Neuron (in vitro differentiated cells): ENCODE measurements around the gene PDZD2.

Source experiments
- H2AFZ ChIP-seq: one replicate; pipeline ENCODE4 v1.6.1; 2013; ENCODE audit warnings: low read depth, mild to moderate bottlenecking, inconsistent platforms, low read length, moderate library complexity
- H3K27me3 ChIP-seq: one replicate; pipeline ENCODE4 v1.6.1; 2013; ENCODE audit warnings: low read length; ENCODE audit not compliant: insufficient read depth
- H3K36me3 ChIP-seq: one replicate; pipeline ENCODE4 v1.6.1; 2013; ENCODE audit warnings: low read length; ENCODE audit not compliant: insufficient read depth
- H3K4me1 ChIP-seq: one replicate; pipeline ENCODE4 v1.6.1; 2013; ENCODE audit warnings: low read length; ENCODE audit not compliant: insufficient read depth
- H3K4me3 ChIP-seq: 2 replicates; pipeline ENCODE4 v1.5.1; 2013; ENCODE audit warnings: mild to moderate bottlenecking, low read length, moderate library complexity
- H3K9me3 ChIP-seq: one replicate; pipeline ENCODE4 v1.6.1; 2013; ENCODE audit warnings: low read length

Gene PDZD2

DNA sequence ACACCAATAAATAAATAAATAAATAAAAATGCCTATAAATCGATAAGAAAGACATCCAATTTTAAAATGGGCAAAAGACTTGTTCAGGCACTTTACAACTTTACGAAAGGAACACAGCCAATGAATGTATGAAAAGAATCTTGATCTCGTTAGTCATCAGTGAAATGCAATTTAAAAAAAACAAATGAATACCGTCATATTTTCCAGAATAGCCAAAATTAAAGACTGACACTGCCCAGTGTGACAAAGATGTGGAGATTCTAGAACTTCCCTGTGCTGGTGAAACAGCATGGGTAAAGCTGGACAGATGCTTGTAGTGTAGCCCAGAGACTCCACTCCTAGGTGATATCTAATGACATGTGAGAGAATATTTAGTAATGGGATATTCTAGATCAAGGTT lies 408.1 kb downstream of the PDZD2 start:
- Histone ChIP-seq H3K4me1 (peaks cover 12% of the 10 kb centered on the region), H2AFZ (no peak overlapping the region), H3K27me3 (no peaks in the 10 kb centered on the region), H3K36me3 (no peaks in the 10 kb centered on the region), H3K4me3 (no peak overlapping the region), H3K9me3 (no peaks in the 10 kb centered on the region)

DNA sequence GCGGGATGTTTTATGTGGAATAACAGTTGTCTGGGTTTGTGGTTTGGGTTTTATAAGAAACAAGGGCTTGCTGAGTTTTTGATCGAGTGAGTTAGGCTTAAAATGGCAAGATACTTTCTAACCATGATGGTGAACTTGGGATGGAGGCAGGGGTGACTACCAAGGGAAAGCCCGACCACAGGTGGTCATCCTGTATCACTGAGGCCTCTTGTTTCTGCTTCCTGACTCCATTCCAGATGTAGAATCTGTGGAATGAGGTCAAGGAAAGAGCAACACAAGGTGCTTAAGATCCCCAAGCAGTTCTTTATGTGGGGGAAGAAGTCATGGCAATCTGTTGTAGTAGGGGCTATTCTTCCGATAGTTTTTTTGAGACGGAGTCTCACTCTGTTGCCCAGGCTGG lies 412.9 kb downstream of the PDZD2 start:
- H2AFZ ChIP-seq = no peak overlapping the region
- H3K4me3 ChIP-seq = no peak overlapping the region
- H3K27me3 ChIP-seq = no peaks in the 10 kb centered on the region
- H3K9me3 ChIP-seq = no peaks in the 10 kb centered on the region
- H3K36me3 ChIP-seq = no peaks in the 10 kb centered on the region
- peaks cover 7% of the 10 kb centered on the region for H3K4me1 ChIP-seq

DNA sequence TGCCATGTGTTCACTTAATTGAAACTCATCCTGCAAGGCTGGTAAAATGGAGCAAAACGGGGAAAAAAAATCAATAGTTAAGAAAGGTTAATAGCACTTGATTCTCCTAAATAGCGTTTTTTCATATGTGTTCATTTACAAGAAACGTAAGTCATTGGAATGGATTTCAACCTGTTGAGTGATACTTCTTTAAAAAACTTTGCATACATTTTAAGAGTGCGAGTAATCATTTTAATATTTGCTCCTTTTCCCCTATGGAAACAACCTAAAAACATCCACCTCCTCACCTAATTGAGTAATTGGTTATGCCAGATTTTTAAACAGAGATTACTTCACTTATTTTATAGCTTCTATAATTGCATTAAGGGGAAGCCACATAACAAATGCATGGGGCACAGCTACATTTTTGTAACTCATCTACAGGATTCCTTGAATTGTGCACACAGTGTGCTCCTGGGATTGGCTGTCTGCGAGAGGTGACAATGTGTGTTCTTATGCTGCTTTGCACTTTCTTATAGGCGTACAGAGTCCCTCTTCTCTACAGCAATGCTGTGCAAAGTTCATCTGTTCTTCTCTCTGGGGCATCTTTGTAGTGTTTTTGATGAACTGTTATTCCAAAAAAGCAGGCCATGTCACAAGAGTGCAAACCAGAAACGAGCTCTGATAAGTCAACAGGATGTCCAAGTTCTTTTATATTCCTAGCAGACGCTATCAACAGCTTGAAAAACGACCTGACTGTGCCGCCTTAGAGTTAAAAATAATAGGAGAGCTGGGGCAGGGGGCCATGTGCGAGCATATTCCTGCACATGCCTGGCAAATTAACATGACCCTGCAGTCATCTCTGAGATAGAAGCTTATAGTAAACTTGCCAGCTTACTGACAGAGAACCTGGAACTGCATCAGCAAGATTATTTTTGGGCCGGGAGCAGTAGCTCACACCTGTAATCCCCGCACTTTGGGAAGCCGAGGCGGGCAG lies 417.2 kb downstream of the PDZD2 start:
- no peaks in the 10 kb centered on the region for H3K36me3 ChIP-seq
- H3K4me3 ChIP-seq = no peak overlapping the region
- H3K9me3 ChIP-seq = peaks cover 4% of the 10 kb centered on the region
- H2AFZ ChIP-seq = no peak overlapping the region
- H3K27me3 ChIP-seq = no peaks in the 10 kb centered on the region
- peaks cover 7% of the 10 kb centered on the region for H3K4me1 ChIP-seq

DNA sequence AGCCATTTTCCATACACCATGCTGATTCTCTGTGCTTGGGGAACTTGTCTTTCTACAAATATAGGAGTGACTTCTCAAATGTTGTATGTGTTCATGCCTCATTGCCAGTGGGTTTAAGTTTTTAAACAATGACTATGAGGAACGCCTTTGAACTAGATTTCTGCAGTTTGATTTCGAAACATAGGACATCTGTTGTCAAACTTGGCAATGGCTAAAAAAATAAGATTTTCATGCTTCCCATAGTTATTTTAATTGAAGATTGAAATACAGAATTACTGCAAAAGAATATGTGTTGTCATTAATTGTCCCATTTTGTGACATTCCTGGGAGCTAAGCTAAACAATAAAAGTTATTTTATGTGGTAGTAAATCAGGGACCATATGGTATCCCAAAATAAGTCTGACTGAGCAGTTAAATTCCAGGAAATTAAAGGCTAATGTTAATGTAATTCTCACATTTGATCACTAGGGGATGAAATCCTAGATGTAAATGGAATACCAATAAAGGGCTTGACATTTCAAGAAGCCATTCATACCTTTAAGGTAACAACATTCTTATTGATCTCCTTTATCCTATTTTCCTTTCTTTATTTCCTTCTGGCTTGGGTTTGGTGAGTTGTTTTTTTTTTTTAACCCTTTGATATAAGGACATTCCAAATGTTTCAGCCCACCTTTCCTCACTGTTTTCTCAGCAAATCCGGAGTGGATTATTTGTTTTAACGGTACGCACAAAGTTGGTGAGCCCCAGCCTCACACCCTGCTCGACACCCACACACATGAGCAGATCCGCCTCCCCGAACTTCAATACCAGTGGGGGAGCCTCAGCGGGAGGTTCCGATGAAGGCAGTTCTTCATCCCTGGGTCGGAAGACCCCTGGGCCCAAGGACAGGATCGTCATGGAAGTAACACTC lies 418.5 kb downstream of the PDZD2 start:
- Histone ChIP-seq H3K27me3 (no peaks in the 10 kb centered on the region), H2AFZ (no peak overlapping the region), H3K9me3 (peaks cover 5% of the 10 kb centered on the region), H3K4me1 (peaks cover 7% of the 10 kb centered on the region), H3K4me3 (no peak overlapping the region), H3K36me3 (no peaks in the 10 kb centered on the region)

DNA sequence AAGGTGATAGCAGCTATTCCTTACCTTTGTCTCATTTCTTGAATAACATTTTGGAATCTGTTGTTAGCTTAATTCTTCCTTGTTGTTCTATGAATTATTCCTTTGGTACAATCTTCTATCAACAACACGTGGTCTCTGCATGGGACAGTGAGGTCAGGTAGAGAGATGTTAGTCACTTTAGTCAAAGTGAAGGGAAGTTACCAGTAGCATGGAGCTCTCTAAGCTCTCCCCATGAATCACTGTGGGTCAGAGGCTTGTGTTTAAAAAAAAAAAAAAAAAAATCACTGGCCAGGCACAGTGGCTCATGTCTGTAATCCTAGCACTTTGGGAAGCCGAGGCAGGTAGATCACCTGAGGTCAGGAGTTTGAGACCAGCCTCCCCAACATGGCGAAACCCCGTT lies 419.2 kb downstream of the PDZD2 start:
- peaks cover 5% of the 10 kb centered on the region for H3K9me3 ChIP-seq
- H3K27me3 ChIP-seq = no peaks in the 10 kb centered on the region
- no peaks in the 10 kb centered on the region for H3K36me3 ChIP-seq
- no peak overlapping the region for H3K4me3 ChIP-seq
- H2AFZ ChIP-seq = no peak overlapping the region
- peaks cover 7% of the 10 kb centered on the region for H3K4me1 ChIP-seq

DNA sequence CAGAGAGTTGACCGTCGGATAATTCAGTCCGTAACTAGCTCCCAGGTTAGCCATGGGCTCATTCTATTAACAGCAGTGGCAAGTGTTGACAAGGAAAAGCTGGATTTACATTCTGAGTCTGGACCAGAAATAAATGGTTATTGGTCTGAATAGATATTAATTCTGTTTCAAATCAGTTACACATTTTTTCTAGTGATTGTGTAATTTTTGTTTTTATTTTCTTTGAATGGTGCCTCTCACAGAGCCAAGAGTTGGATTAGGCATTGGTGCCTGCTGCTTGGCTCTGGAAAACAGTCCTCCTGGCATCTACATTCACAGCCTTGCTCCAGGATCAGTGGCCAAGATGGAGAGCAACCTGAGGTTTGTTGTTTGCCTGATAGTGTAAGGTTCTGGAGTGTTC lies 420.1 kb downstream of the PDZD2 start:
- Histone ChIP-seq H3K9me3 (peaks cover 5% of the 10 kb centered on the region), H3K4me3 (no peak overlapping the region), H2AFZ (no peak overlapping the region), H3K36me3 (no peaks in the 10 kb centered on the region), H3K4me1 (peaks cover 7% of the 10 kb centered on the region), H3K27me3 (no peaks in the 10 kb centered on the region)

DNA sequence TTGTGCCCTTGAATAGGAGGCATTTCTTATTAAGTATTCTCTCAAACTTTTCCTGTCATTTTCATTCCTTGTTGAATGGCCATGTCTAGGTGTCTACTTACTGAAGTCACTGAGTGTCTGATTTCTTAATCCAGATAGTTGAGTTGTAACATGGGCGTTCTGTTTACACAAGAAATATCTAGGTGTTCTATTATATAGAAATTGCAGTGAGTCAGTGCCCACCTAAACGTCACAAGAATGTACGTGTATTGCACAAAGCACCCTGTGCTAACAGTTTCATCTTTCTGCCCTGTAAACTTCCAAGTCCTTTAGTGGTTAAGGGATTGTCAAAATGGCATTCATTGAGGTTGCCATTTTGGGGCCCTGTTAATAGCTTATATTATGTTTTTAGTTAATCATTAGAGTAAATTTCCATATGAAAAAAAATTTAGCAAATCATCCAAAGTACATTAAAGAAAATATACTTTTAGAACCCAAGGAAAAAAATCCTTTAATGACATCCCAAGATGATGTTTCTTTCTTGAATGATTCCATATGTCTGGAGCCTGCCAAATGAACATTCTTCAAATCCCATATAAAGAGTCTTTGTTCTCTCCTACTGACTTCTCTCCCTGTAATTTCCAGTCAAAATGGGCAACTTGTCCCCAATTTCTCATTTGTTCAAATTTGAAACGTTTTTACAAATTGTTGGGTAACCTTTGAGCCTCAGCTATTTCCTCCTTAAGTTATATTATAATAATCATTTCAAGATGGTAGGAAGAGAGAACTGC lies 421.0 kb downstream of the PDZD2 start:
- Histone ChIP-seq H2AFZ (no peak overlapping the region), H3K4me1 (peaks cover 7% of the 10 kb centered on the region), H3K27me3 (no peaks in the 10 kb centered on the region), H3K36me3 (no peaks in the 10 kb centered on the region), H3K9me3 (peaks cover 5% of the 10 kb centered on the region), H3K4me3 (no peak overlapping the region)

DNA sequence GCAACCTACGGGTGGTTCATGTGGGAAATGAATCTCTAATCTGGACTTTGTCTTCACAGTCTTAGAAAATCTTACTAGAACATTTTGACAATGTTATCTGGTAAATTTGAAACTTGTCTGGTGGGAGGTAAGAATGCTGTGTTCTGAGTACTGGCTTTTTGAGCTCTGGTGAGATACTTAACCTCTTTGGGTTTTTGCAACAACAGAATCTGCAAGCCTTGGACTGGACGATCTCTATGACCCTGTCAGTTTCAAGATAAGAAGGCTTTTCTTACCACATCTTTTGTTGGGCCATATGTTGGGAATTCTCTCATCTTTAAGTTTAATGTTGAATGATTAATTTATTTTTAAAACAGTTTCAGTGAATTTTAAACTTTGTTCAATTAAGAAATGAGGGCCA lies 422.3 kb downstream of the PDZD2 start:
- peaks cover 5% of the 10 kb centered on the region for H3K9me3 ChIP-seq
- H3K27me3 ChIP-seq = no peaks in the 10 kb centered on the region
- no peak overlapping the region for H3K4me3 ChIP-seq
- H3K4me1 ChIP-seq = peaks cover 4% of the 10 kb centered on the region
- H3K36me3 ChIP-seq = no peaks in the 10 kb centered on the region
- H2AFZ ChIP-seq = no peak overlapping the region

DNA sequence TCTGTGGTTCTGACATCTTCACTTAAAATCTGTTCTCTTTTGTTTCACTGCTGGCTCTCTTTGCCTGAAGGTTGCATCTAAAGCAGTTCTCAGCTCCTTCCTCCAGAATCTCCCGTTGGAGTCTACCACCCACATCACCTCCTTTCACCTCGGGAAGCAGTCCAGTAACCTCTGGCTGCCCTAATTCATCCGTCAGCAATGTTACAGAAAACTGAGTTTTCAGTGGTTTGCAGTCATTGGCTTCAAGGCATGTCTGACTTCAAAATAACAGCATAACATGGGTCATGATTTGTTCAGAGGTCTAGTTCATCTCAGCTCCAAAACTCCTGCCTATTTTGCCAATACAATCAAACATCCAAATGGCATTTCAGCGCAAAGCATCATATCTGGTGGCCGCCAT lies 427.5 kb downstream of the PDZD2 start:
- H3K4me1 ChIP-seq = no peaks in the 10 kb centered on the region
- H3K9me3 ChIP-seq = peaks cover under 1% of the 10 kb centered on the region
- H3K36me3 ChIP-seq = no peaks in the 10 kb centered on the region
- H3K4me3 ChIP-seq = no peak overlapping the region
- no peaks in the 10 kb centered on the region for H3K27me3 ChIP-seq
- no peak overlapping the region for H2AFZ ChIP-seq

DNA sequence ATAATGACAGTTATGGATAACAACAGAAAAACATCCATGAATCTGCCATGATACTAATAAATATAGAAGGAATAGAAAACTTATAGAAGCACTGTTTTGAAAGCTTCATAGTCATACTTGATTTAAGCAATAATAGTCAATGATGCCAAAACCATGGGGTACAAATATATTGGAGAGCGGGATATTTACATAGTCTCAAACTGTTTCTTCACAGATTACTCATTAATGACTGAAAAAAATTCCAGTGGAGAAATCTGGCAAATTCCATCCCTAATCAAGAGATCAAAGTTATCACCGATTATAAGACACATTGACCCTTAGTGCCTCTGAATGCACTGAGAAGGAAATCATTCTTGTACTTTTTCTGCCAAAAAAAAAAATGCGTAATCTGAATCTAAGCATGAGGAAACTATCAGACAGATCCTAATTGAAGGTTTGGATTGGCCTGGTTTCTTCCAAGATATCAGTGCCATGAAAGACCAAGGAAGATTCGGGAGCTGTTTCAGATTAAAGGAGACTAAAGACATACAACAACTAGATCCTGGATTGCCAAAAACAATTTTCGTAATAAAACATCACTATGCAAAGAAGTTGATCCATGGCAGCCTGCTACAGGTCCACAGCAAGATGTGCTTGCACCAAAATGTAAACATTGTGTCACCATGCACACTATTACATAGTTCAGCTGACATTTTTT lies 429.0 kb downstream of the PDZD2 start:
- Histone ChIP-seq H3K27me3 (no peaks in the 10 kb centered on the region), H3K9me3 (no peaks in the 10 kb centered on the region), H3K4me3 (no peak overlapping the region), H3K4me1 (no peaks in the 10 kb centered on the region), H2AFZ (no peak overlapping the region), H3K36me3 (no peaks in the 10 kb centered on the region)

DNA sequence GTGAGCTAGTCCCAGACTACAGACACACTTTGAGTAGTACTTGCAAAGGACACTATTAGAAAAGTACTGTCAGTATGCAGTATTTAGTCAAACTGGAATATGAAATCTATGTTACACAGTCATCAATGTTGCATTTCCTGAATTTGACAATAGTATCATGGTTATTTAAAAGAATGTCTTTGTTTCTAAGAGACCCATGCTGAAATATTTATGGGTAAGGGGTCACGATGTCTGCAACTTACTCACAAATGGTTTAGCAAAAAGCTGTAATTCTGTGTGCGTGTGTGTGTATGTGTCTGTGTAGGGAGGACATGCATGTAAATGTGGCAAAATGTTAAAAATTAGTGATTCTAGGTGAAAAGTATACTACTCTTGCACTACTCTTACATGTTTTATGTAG lies 429.6 kb downstream of the PDZD2 start:
- Histone ChIP-seq H3K27me3 (no peaks in the 10 kb centered on the region), H3K4me1 (no peaks in the 10 kb centered on the region), H3K9me3 (peaks cover under 1% of the 10 kb centered on the region), H2AFZ (no peak overlapping the region), H3K36me3 (no peaks in the 10 kb centered on the region), H3K4me3 (no peak overlapping the region)

DNA sequence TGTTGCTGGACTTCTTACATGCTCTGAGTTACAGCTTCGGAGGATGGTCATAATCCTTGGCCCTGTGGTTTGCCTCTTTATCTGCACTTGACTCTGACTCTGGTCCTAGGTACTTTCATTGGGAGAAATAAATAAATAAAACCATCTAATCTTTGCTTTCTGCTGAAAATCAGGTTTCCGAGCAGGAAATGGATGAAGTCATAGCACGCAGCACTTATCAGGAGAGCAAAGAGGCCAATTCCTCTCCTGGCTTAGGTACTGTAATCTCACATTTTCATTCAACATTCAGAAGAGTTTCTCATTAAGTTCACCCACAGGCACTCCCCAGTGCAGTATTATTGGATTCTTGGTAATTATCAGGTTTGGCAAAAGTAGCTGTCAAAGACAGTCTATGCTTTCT lies 430.5 kb downstream of the PDZD2 start:
- peaks cover 2% of the 10 kb centered on the region for H3K9me3 ChIP-seq
- H3K4me3 ChIP-seq = no peak overlapping the region
- H3K27me3 ChIP-seq = no peaks in the 10 kb centered on the region
- no peaks in the 10 kb centered on the region for H3K4me1 ChIP-seq
- no peaks in the 10 kb centered on the region for H3K36me3 ChIP-seq
- H2AFZ ChIP-seq = no peak overlapping the region
